Measurements from ENCODE around the gene POU2AF1.

Gene POU2AF1

GRCh38 chr11:111360150-111361043 is 18.7 kb downstream of the POU2AF1 start:
- no peak for DNase-seq

- DNase-seq, result no peak
Observed at GRCh38 chr11:111359223-111360149, 19.6 kb downstream of the POU2AF1 start.

GRCh38 chr11:111358038-111359001 is 20.8 kb downstream of the POU2AF1 start:
- no peak for DNase-seq

GRCh38 chr11:111357150-111358037 is 21.7 kb downstream of the POU2AF1 start:
- no peak for DNase-seq

- DNase-seq, result no peak
Observed at GRCh38 chr11:111356660-111357048, 22.4 kb downstream of the POU2AF1 start.

- no peak for DNase-seq
Observed at GRCh38 chr11:111355956-111356659, 23.0 kb downstream of the POU2AF1 start.

- DNase-seq, result no peak
Observed at GRCh38 chr11:111355101-111355500, 24.0 kb downstream of the POU2AF1 start.

GRCh38 chr11:111354601-111354891 is 24.5 kb downstream of the POU2AF1 start:
- no peak for DNase-seq

GRCh38 chr11:111353776-111354600 is 25.1 kb downstream of the POU2AF1 start:
- no peak for DNase-seq

- no peak for DNase-seq
Observed at GRCh38 chr11:111352935-111353710, 26.0 kb downstream of the POU2AF1 start.

GRCh38 chr11:111352231-111352746 is 26.8 kb downstream of the POU2AF1 start:
- no peak for DNase-seq

GRCh38 chr11:111351374-111352055 is 27.6 kb downstream of the POU2AF1 start:
- no peak for DNase-seq

GRCh38 chr11:111350811-111351210 is 28.3 kb downstream of the POU2AF1 start:
- DNase-seq, result no peak

GRCh38 chr11:111349191-111349695 is 29.8 kb downstream of the POU2AF1 start:
- no peak for DNase-seq

GRCh38 chr11:111348147-111348546 is 30.9 kb downstream of the POU2AF1 start:
- DNase-seq, result no peak

- no peak for DNase-seq
Observed at GRCh38 chr11:111347723-111348115, 31.4 kb downstream of the POU2AF1 start.

GRCh38 chr11:111347002-111347722 is 31.9 kb downstream of the POU2AF1 start:
- DNase-seq, result no peak

Measured in activated CD4-positive, alpha-beta T cell treated with anti-CD3 and anti-CD28 coated beads, Interleukin-2, amount 50 U/mL, for 4 hours (primary cell).